ENCODE data around the gene KCNJ5. TPM values are rescaled to one million over a fixed set of nuclear protein-coding genes. Genes with fewer than 3 reads are reported as not detected.

The KCNJ5 gene
- total RNA-seq, 4 donors from 2014 or later: 0.15 to 1.0 (median 0.59) TPM; not detected in 1

DNA sequence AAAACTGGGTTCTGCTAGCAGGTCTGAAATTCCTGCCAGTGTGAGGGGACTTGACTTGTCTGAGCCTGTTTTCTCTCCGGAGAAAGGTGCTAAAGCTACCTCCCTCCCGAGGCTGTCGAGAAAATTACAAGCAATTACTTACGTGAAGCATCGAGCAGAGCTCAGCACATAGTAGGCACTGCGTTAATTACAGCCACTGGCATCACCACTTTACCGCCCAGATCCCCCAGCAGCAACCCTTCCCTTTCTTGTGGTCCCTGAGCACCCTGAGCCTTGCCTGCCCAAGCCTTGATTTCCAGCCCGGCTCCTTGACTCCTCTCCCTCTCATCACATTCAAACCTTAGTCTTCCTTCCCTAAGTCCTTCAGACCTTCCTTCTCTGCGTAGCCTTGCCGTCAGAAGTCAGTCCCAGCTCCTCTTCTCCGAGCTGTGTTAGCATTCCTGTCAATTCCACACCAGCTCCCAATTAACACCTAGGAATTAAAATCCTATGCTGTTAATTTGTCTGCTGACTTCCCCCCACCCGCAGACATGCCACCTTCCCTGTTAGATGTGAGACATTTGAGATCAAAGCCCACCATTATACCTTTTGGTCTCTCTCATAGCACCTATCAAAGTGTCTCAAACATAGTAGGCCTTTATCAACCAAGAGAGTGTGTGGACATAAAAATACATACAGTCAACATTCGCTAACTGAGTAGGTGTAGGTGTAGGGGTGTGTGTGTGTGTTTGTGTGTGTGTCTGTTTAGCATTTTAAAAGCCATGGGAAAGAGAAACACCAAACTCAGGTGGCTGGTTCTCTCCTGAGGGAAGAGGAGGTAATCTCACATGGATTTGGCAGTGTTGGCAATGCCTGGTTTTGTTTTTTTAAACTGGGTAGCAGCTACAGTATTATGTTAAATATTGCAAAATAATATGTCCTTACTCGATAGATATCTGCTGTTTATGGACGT lies 2.8 kb upstream of the KCNJ5 start:
- no peak for TF ChIP-seq CTCF (IDR thresholded peaks at IDR 0.05)
- H3K4me3 ChIP-seq (ENCODE audit: low read depth, poor library complexity, severe bottlenecking): no peak overlapping the region
- no peak for DNase-seq (ENCODE audit: low spot score in 2 of 2)
- intact Hi-C loops (cut with DNase I; ENCODE audit: low total_unique reads): no loop called here
- WGBS, 2 donors: 51 to 65% methylated on average over 15 of the region's 15 CpGs

GRCh38 chr11:128889657-128890213 lies 1.4 kb upstream of the KCNJ5 start:
- H3K4me3 ChIP-seq (ENCODE audit: low read depth, poor library complexity, severe bottlenecking): no peak overlapping the region
- WGBS, 2 donors: 66 to 85% methylated on average over 3 to 7 of the region's 8 CpGs
- TF ChIP-seq POLR2A (IDR thresholded peaks at IDR 0.05): no peak
- no peak for TF ChIP-seq CTCF (IDR thresholded peaks at IDR 0.05)
- intact Hi-C loops (cut with DNase I; ENCODE audit: low total_unique reads): no loop called here
- no peak for DNase-seq (ENCODE audit: low spot score in 2 of 2)

DNA sequence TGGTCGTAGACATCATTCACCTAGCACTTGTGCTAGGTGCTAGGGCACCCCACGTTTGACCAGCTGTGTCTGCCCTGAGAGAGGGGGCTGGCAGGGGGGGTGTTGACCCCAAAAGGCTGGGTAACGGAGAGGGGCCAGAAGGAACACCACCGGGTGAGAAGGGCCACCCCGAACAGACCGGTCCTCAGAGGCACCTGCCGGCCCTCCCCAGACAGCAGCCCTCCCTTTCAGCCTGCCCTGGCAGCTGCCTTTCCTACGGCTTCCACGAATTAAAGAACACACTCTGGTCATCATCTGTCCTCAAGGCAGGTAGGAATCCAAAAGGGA lies 977 bp upstream of the KCNJ5 start:
- intact Hi-C loops (cut with DNase I; ENCODE audit: low total_unique reads): no loop called here

DNA sequence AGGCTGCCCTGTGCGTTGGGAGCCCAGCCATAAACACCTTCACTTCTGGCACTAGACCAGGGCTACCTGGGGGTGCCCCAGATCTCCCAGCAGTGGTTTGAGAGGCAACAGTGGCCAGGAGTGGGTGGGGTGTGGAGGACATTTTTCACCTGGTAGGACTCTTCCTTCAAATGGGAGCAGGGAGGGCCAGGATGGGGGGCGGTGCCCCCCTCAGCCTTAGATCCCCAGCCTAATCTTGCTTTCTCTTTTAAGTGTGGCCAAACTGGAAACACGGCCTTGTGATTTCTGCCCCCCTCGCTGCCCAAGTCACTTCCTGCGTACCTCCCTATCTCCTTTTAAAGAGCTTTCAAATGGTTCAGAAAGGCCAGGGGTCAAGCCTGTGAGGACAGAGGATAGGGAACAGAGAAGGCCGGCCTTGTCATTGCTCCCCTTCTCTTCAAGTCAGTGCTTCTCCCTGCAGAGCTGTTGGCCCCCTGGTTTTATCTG lies 800 bp downstream of the KCNJ5 start:
- TF ChIP-seq POLR2A (IDR thresholded peaks at IDR 0.05) (no peak), CTCF (IDR thresholded peaks at IDR 0.05) (no peak)
- no peak for DNase-seq (ENCODE audit: low spot score in 2 of 2)
- WGBS, 2 donors: 51 to 63% methylated on average over 6 of the region's 6 CpGs
- intact Hi-C loops (cut with DNase I; ENCODE audit: low total_unique reads): no loop called here
- no peak overlapping the region for H3K4me3 ChIP-seq (ENCODE audit: low read depth, poor library complexity, severe bottlenecking)

More for the DNA sequence above, 977 bp upstream of the KCNJ5 start:
- 22% methylated on average over 4 to 9 of the region's 9 CpGs for WGBS, 2 donors
- no peak overlapping the region for H3K4me3 ChIP-seq (ENCODE audit: low read depth, poor library complexity, severe bottlenecking)
- DNase-seq (ENCODE audit: low spot score in 2 of 2): no peak
- TF ChIP-seq POLR2A (IDR thresholded peaks at IDR 0.05): no peak
- no peak for TF ChIP-seq CTCF (IDR thresholded peaks at IDR 0.05)

- 55 to 82% methylated on average over 4 of the region's 4 CpGs for WGBS, 2 donors
- no peak for DNase-seq (ENCODE audit: low spot score in 2 of 2)
- H3K4me3 ChIP-seq (ENCODE audit: low read depth, poor library complexity, severe bottlenecking): no peak overlapping the region
- intact Hi-C loops (cut with DNase I; ENCODE audit: low total_unique reads): no loop called here
- TF ChIP-seq POLR2A (IDR thresholded peaks at IDR 0.05) (no peak), CTCF (IDR thresholded peaks at IDR 0.05) (no peak)
Measured at GRCh38 chr11:128892866-128893565, 1.9 kb downstream of the KCNJ5 start.
